CD14-positive monocyte (primary cell): ENCODE data around the gene KIF16B. TPM values are rescaled to one million over a fixed set of nuclear protein-coding genes. Genes with fewer than 3 reads are reported as not detected.
A peak's percentile ranks its signal among the peaks of the same experiment; 100 is the strongest.

Experiments
- DNase-seq, 3 donors: peaks; one replicate each; pipeline ENCODE4 v3.0.0-alpha.2; 2011 to 2022
- H2AFZ ChIP-seq: 2 replicates; pipeline ENCODE4 v1.6.0; 2012; ENCODE audit warnings: mild to moderate bottlenecking, low read depth, low read length, inconsistent platforms; ENCODE audit not compliant: insufficient read depth, poor library complexity, severe bottlenecking
- H3K27ac ChIP-seq, 2 donors: 1 replicate in 1 of 2; 2 replicates in 1 of 2; pipeline ENCODE4 v1.5.1; 2012 to 2013; ENCODE audit warnings: low read length in 2 of 2, control low read depth in 1 of 2, inconsistent platforms in 1 of 2, low read depth in 1 of 2, mild to moderate bottlenecking in 1 of 2
- H3K27me3 ChIP-seq, 2 donors: one replicate each; pipeline versions ENCODE4 v1.6.0 to v1.6.1; 2011 to 2013; ENCODE audit warnings: low read length in 2 of 2; ENCODE audit not compliant: control insufficient read depth in 2 of 2, insufficient read depth in 2 of 2
- H3K36me3 ChIP-seq, 2 donors: replicated peaks in 1 of 2; 1 replicate in 1 of 2; 2 replicates in 1 of 2; pipeline versions ENCODE4 v1.5.1 to v1.6.1; 2012 to 2013; ENCODE audit warnings: low read length in 2 of 2, control low read depth in 1 of 2, inconsistent platforms in 1 of 2, mild to moderate bottlenecking in 1 of 2; ENCODE audit not compliant: insufficient read depth in 2 of 2, control insufficient read depth in 1 of 2
- H3K4me1 ChIP-seq, 2 donors: 1 replicate in 1 of 2; 2 replicates in 1 of 2; pipeline versions ENCODE4 v1.5.1 to v1.6.1; 2012 to 2013; ENCODE audit warnings: low read length in 2 of 2, control low read depth in 1 of 2, inconsistent platforms in 1 of 2, mild to moderate bottlenecking in 1 of 2, moderate library complexity in 1 of 2; ENCODE audit not compliant: insufficient read depth in 2 of 2, control insufficient read depth in 1 of 2
- H3K4me2 ChIP-seq: replicated peaks from 2 replicates; pipeline ENCODE3; 2012; ENCODE audit warnings: low read length, moderate library complexity, mild to moderate bottlenecking; ENCODE audit not compliant: poor library complexity, severe bottlenecking; ENCODE audit errors: extremely low read depth
- H3K4me3 ChIP-seq, 3 experiments: fragments of 200-600 bp in 1 of 3; sonication (generic) in 1 of 3; replicated peaks in 1 of 3; 1 replicate in 2 of 3; 2 replicates in 1 of 3; pipeline ENCODE4 v1.5.1; 2011 to 2013; ENCODE audit warnings: low read length in 3 of 3, mild to moderate bottlenecking in 3 of 3, control low read depth in 2 of 3, low read depth in 2 of 3, inconsistent platforms in 1 of 3, moderate library complexity in 1 of 3
- H3K79me2 ChIP-seq: 2 replicates; pipeline ENCODE4 v1.6.0; 2012; ENCODE audit warnings: mild to moderate bottlenecking, control low read depth, inconsistent platforms, low read length, moderate library complexity; ENCODE audit not compliant: insufficient read depth
- H3K9ac ChIP-seq: 2 replicates; pipeline ENCODE4 v1.6.0; 2017; ENCODE audit warnings: low read length, mild to moderate bottlenecking; ENCODE audit not compliant: insufficient read depth, poor library complexity, severe bottlenecking
- H3K9me3 ChIP-seq, 2 donors: replicated peaks in 1 of 2; 1 replicate in 1 of 2; 2 replicates in 1 of 2; pipeline versions ENCODE4 v1.5.1 to v1.6.1; 2012 to 2013; ENCODE audit warnings: low read length in 2 of 2, control low read depth in 1 of 2; ENCODE audit not compliant: control insufficient read depth in 1 of 2, insufficient read depth in 1 of 2
- H4K20me1 ChIP-seq: 2 replicates; pipeline ENCODE4 v1.6.0; 2012; ENCODE audit warnings: mild to moderate bottlenecking, low read length, control low read depth, moderate library complexity; ENCODE audit not compliant: insufficient read depth
- H3K27ac Mint-ChIP-seq, 7 donors: one replicate each; pipeline ENCODE4 v1.8.0; 2020; ENCODE audit warnings: mild to moderate bottlenecking in 7 of 7, mixed read lengths in 7 of 7, moderate library complexity in 6 of 7, inconsistent platforms in 2 of 7
- H3K27me3 Mint-ChIP-seq, 3 donors: one replicate each; pipeline ENCODE4 v1.8.0; 2021 to 2022; ENCODE audit warnings: low read depth in 3 of 3, mild to moderate bottlenecking in 3 of 3, mixed read lengths in 3 of 3, moderate library complexity in 3 of 3, inconsistent platforms in 1 of 3
- H3K36me3 Mint-ChIP-seq, 2 donors: one replicate each; pipeline ENCODE4 v1.8.0; 2020; ENCODE audit warnings: mixed read lengths in 2 of 2, inconsistent platforms in 1 of 2, mild to moderate bottlenecking in 1 of 2
- H3K4me1 Mint-ChIP-seq: one replicate; pipeline ENCODE4 v1.8.0; 2020; ENCODE audit warnings: mild to moderate bottlenecking, mixed read lengths
- H3K4me3 Mint-ChIP-seq, 2 donors: one replicate each; pipeline ENCODE4 v1.8.0; 2020; ENCODE audit warnings: mild to moderate bottlenecking in 2 of 2, mixed read lengths in 2 of 2, moderate library complexity in 1 of 2
- H3K9me3 Mint-ChIP-seq, 7 donors: one replicate each; pipeline ENCODE4 v1.8.0; 2020 to 2022; ENCODE audit warnings: mixed read lengths in 7 of 7, mild to moderate bottlenecking in 6 of 7, moderate library complexity in 6 of 7, inconsistent platforms in 2 of 7
- CTCF ChIP-seq: fragments of 200-600 bp; IDR thresholded peaks from one replicate; pipeline ENCODE4 v1.8.0; 2022; ENCODE audit warnings: antibody characterized with exemption, mild to moderate bottlenecking
- whole genome bisulfite sequencing: methylation state at CpG from one replicate; pipeline ENCODE4 v1.1.5; 2013; ENCODE audit warnings: missing lambda C conversion rate; ENCODE audit not compliant: insufficient coverage; 5-methylcytosine and 5-hydroxymethylcytosine counted together
- intact Hi-C, 2 donors: fragments of 100-400 bp; cut with micrococcal nuclease; formaldehyde crosslinking; loops; one replicate each; pipeline versions ENCODE4 v1.15.0 to v1.15.1; 2023
- polyA plus RNA-seq, 3 donors: library from polyadenylated mRNA; depleted of rRNA in 1 of 3; unstranded in 2 of 3; stranded (reverse) in 1 of 3; fragments of 300-500 nt in 2 of 3; fragments of >200 nt in 1 of 3; fragmentation: Illumina TruSeq in 2 of 3; gene quantifications; 1 replicate in 2 of 3; 2 replicates in 1 of 3; pipeline ENCODE4 v1.2.3, GENCODE V29; 2012 to 2021

Gene KIF16B
- polyA plus RNA-seq, 3 donors, result 0.89 to 2.9 (median 2.8) TPM

GRCh38 chr20:16434062-16434664 is 139.1 kb downstream of the KIF16B start:
- H3K4me2 ChIP-seq, result no peak overlapping the region
- Mint-ChIP-seq H3K9me3 (peaks cover 2 to 7% (median 5%) of the 10 kb centered on the region in 7 donors), H3K4me3 (no peak overlapping the region), H3K36me3 (peaks cover 3 to 4% of the 10 kb centered on the region in 2 donors), H3K27me3 (no peaks in the 10 kb centered on the region), H3K4me1 (no peaks in the 10 kb centered on the region), H3K27ac (no peak overlapping the region)
- intact Hi-C loops, result no loop called here
- peaks cover 0 to 4% of the 10 kb centered on the region in 2 donors for H3K36me3 ChIP-seq
- H3K27me3 ChIP-seq, result no peaks in the 10 kb centered on the region
- no peaks in the 10 kb centered on the region for H3K79me2 ChIP-seq
- no peak overlapping the region for H2AFZ ChIP-seq
- 86% methylated on average over 2 of the region's 10 CpGs for WGBS
- peak in 2 of 3 donors; percentile 9 to 10 for DNase-seq
- no peaks in the 10 kb centered on the region for H4K20me1 ChIP-seq
- no peaks in the 10 kb centered on the region for H3K9me3 ChIP-seq
- no peak overlapping the region for H3K9ac ChIP-seq
- no peak overlapping the region for H3K4me3 ChIP-seq
- no peak overlapping the region for H3K27ac ChIP-seq
- TF ChIP-seq CTCF, result peak; percentile 69
- no peaks in the 10 kb centered on the region for H3K4me1 ChIP-seq

- no peak overlapping the region for H3K4me3 Mint-ChIP-seq
- Histone ChIP-seq H3K9ac (no peak overlapping the region), H2AFZ (no peak overlapping the region), H3K4me3 (no peak overlapping the region), H3K79me2 (no peaks in the 10 kb centered on the region), H3K4me1 (no peaks in the 10 kb centered on the region), H3K4me2 (no peak overlapping the region), H3K9me3 (no peaks in the 10 kb centered on the region), H3K36me3 (peaks cover 2 to 7% of the 10 kb centered on the region in 2 donors), H4K20me1 (no peaks in the 10 kb centered on the region), H3K27ac (no peak overlapping the region), H3K27me3 (no peaks in the 10 kb centered on the region)
- no peak for TF ChIP-seq CTCF
- intact Hi-C loops, result no loop called here
- H3K4me1 Mint-ChIP-seq, result no peaks in the 10 kb centered on the region
- H3K27me3 Mint-ChIP-seq, result no peaks in the 10 kb centered on the region
- peaks cover 0 to 6% (median 0%) of the 10 kb centered on the region in 7 donors for H3K9me3 Mint-ChIP-seq
- DNase-seq, result no peak
- WGBS, result no CpG with 5 or more reads among the region's 2 CpGs
- no peak overlapping the region for H3K27ac Mint-ChIP-seq
- peaks cover 5 to 6% of the 10 kb centered on the region in 2 donors for H3K36me3 Mint-ChIP-seq
These were observed 140.0 kb downstream of the KIF16B start for GRCh38 chr20:16433293-16433580.
